GM12878 (cell line): ENCODE results near the gene CTNNA2.

Experiments used
- NR2C2 ChIP-seq: IDR thresholded peaks from 2 replicates; pipeline ENCODE4 v1.6.1; 2011; ENCODE audit warnings: borderline replicate concordance, low read depth; ENCODE audit not compliant: control insufficient read depth, insufficient read length
- SIN3A ChIP-seq: IDR thresholded peaks from 2 replicates; pipeline ENCODE4 v1.6.1; 2012; ENCODE audit warnings: low read depth, low read length, improper control_type of control experiment

- TF ChIP-seq NR2C2 (no peak), SIN3A (no peak)
Measured at GRCh38 chr2:80311304-80311703, 798.5 kb downstream of the CTNNA2 start.
